Left renal cortex interstitium (tissue), 4 donors: ENCODE data around the gene TAF4. TPM values are rescaled to one million over a fixed set of nuclear protein-coding genes. Genes with fewer than 3 reads are reported as not detected.
"Not testable (repeated sequence)": the region's sequence is repeated elsewhere in the genome, so short reads cannot be mapped to it uniquely, and the experiment has no call there.

Source experiments
- DNase-seq, 4 donors: peaks; one replicate each; pipeline ENCODE4 v3.0.0-alpha.2; 2013; ENCODE audit warnings: low read depth in 4 of 4, low spot score in 2 of 4, missing footprints in 1 of 4
- polyA plus RNA-seq, 4 donors: library from polyadenylated mRNA; unstranded; fragments of 120-200 nt; gene quantifications; one replicate each; pipeline ENCODE4 v1.2.1, GENCODE V29; 2013; ENCODE audit not compliant: insufficient read length in 4 of 4

Gene TAF4, protein sequence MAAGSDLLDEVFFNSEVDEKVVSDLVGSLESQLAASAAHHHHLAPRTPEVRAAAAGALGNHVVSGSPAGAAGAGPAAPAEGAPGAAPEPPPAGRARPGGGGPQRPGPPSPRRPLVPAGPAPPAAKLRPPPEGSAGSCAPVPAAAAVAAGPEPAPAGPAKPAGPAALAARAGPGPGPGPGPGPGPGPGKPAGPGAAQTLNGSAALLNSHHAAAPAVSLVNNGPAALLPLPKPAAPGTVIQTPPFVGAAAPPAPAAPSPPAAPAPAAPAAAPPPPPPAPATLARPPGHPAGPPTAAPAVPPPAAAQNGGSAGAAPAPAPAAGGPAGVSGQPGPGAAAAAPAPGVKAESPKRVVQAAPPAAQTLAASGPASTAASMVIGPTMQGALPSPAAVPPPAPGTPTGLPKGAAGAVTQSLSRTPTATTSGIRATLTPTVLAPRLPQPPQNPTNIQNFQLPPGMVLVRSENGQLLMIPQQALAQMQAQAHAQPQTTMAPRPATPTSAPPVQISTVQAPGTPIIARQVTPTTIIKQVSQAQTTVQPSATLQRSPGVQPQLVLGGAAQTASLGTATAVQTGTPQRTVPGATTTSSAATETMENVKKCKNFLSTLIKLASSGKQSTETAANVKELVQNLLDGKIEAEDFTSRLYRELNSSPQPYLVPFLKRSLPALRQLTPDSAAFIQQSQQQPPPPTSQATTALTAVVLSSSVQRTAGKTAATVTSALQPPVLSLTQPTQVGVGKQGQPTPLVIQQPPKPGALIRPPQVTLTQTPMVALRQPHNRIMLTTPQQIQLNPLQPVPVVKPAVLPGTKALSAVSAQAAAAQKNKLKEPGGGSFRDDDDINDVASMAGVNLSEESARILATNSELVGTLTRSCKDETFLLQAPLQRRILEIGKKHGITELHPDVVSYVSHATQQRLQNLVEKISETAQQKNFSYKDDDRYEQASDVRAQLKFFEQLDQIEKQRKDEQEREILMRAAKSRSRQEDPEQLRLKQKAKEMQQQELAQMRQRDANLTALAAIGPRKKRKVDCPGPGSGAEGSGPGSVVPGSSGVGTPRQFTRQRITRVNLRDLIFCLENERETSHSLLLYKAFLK
- 10 to 100 TPM; 14.1 to 28.7 (median 20.1) TPM for polyA plus RNA-seq

- DNase-seq: no peak
Measured at GRCh38 chr20:62065674-62066338, at the start of gene TAF4. TSS of gene TAF4 (minus strand) at chr20:62065881. CDS start at chr20:62065810, 71 bp downstream.

DNA sequence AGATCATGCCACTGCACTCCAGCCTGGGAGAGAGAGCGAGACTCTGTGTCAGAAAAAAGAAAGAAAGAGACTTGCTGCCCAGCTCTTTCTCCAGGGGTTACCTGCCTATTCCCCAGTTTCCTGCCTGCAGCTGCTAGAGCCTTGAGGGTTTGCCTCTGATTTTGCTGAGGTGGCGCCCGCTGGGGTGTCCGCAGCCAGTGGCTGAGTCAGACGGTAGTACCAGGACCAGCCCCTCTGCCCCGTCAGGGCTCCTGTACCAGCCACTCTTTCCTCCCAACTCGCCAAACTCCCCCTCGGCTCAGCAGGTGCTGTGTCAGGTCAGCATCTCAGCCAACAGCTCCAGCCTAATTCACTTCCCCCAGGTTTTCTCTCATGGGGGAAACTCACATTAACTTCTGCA lies 49.2 kb upstream of the TAF4 start:
- DNase-seq: no peak

DNA sequence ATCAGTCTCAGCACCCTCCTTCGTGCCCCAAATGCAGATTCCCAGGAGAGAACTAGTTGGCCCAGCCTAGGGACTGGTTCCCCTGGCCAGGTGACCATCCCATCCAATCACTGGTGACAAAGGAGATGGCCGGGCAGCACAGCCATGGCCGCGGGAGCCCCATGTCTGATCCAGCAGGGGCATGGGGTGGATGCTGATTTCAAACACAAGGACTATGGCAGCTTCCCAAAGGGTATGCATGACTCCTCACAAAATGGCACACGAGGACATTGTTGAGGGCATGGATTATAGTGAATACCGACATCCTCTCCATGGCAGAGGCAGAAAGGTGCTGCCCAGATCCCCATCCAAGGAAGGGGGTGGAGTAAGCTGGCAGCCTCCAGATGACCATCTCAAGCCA lies 46.7 kb upstream of the TAF4 start:
- DNase-seq: no peak

DNA sequence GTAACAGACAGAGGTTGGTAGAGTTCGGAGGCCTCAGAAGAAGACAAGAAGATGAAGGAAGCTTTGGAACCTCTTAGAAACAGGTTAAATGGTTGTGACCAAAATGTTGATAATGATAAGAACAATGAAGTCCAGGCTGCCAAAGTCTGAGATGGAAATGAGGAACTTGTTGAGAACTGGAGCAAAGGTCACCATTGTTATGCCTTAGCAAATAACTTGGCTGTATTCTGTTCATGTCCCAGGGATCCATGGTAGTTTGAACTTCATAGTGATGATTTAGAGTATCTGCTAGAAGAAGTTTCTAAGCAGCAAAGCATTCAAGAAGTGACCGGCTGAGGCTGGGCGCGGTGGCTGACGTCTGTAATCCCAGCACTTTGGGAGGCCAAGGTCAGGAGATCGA lies 45.5 kb upstream of the TAF4 start:
- no peak for DNase-seq

- DNase-seq: no peak
Measured at GRCh38 chr20:62105592-62105991, 39.9 kb upstream of the TAF4 start.

GRCh38 chr20:62104791-62105345 lies 39.2 kb upstream of the TAF4 start:
- DNase-seq: no peak

- no peak for DNase-seq
Measured at GRCh38 chr20:62104234-62104789, 38.6 kb upstream of the TAF4 start.

GRCh38 chr20:62103508-62104233 lies 38.0 kb upstream of the TAF4 start:
- DNase-seq: no peak

DNA sequence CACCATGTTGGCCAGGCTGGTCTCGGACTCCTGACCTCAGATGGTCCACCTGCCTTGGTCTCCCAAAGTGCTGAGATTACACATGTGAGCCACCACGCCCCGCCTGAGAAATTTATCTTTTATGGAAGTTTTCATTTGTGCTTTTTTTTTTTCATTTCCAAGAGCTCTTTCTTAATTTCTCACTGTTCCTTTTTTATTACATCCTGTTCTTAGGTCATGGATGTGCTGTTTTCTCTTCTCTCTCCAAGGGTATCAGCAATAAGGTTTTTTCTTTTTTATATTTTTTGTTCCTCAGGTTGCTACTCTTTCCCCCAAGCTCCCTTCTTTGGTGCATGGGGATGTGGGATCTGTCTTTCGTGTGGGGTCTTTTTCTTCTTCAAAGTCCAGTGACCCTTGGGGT lies 35.4 kb upstream of the TAF4 start:
- DNase-seq: no peak

- no peak for DNase-seq
Measured at GRCh38 chr20:62097881-62098407, 32.3 kb upstream of the TAF4 start.

GRCh38 chr20:62096421-62097380 lies 31.0 kb upstream of the TAF4 start:
- no peak for DNase-seq

DNA sequence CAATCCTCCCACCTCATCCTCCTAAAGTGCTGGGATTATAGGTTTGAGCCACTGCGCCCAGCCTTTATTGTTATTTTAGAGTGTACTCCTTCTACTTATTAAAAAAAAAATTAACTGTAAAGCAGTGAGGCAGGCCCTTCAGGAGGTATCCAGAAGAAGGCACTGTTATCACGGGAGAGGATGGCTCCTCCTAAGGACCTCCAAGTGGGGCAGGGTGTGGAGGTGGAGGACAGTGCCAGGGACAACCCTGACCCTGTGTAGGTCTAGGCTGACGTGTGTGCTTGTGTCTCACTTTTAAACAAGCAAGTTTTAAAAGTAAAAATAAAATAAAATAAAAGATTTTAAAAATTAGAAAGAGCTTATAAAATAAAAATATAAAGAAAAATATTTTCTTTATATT lies 23.7 kb upstream of the TAF4 start:
- no peak for DNase-seq

DNA sequence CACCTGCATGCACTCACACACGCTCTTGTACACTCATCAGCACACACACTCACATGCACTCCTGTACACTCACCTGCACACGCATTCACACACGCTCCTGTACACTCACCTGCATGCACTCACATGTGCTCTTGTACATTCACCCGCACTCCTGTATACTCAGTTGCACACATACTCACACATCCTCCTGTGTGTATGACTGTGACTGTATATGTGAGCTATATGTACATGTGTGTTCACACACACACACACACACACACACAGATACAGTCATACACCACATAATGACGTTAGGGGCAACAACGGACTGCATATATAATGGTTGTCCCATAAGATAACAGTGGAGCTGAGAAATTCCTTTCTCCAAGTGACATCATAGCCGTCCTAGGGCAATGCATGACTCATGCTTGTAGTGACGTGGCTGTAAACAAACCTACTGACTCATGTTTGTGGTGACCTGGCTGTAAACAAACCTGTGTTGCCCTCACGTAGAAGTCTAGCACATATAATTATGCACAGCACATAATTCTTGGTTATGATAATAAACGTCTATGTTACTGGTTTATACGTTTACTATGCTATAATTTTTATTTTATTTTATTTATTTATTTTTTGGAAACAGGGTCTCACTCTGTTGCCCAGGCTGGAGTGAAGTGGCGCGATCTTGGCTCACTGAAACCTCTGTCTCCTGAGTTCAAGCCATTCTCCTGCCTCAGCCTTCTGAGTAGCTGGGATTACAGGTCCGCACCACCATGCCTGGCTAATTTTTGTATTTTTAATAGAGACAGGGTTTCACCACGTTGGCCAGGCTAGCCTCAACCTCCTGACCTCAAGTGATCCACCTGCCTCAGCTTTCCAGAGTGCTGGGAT lies 22.8 kb upstream of the TAF4 start:
- DNase-seq: no peak

DNA sequence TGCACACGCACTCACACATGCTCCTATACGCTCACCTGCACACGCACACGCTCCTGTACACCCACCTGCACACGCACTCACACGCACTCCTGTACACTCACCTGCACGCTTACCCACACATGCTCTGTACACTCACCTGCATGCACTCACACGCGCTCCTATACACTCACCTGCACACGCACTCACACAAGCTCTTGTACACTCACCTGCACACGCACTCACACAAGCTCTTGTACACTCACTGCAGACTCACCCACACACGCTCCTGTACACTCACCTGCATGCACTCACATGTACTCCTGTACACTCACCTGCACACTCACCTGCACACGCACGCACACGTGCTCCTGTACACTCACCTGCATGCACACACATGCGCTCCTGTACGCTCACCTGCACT lies 22.0 kb upstream of the TAF4 start:
- DNase-seq: no peak

DNA sequence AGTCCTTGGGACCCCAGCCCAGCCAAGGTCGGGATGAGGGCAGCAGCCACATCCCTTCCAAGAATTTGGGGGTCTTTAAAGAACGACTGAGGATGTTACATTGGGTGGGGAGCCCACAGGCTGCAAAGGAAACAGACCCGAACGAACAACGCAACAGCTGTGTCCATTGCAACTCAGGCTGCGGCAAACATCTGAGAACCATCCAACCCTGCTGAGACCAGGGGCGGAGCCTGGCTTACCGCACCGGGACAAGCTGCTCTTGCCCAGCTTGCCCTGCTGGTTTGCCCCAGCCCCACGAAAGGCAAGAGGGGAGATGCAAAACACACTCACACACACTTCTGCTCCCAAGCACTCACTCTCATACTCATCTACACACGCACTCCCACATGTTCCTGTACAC lies 21.5 kb upstream of the TAF4 start:
- no peak for DNase-seq

DNA sequence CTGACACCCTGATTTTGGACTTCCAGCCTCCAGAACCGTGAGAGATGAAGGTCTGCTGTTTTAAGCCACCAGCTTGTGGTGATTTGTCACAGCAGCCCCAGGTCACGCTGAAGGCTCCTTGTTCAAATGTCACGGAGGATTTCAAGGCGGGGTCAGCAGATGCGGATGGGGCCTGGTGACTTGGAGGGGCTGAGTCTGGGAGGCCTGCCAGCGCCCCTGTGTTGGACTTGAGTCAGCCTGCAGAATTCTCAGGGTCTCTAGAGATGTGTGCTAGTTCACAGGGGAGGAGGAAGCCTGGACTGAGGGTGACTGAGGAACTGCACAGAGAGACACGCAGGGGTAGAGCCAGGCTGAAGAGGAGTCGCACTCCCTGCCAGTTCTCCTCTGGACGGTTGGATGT lies 19.5 kb upstream of the TAF4 start:
- DNase-seq: no peak

GRCh38 chr20:62084224-62084623 lies 18.5 kb upstream of the TAF4 start:
- not testable (repeated sequence) for DNase-seq
